NCI-H774 (cell line): ENCODE data around the gene SH3PXD2A.
"Not testable (repeated sequence)": the region's sequence is repeated elsewhere in the genome, so short reads cannot be mapped to it uniquely, and the experiment has no call there.

Experiments
- DNase-seq: peaks from one replicate; lab custom pipeline; 2025; lab: John Stamatoyannopoulos, UW

The SH3PXD2A gene

GRCh38 chr10:103765168-103765567 lies 90.2 kb downstream of the SH3PXD2A start:
- no peak for DNase-seq

GRCh38 chr10:103764296-103765088 lies 90.9 kb downstream of the SH3PXD2A start:
- DNase-seq, result no peak

- DNase-seq, result no peak
Observed at GRCh38 chr10:103763374-103764202, 91.8 kb downstream of the SH3PXD2A start.

- no peak for DNase-seq
Observed at GRCh38 chr10:103762916-103763315, 92.5 kb downstream of the SH3PXD2A start.

GRCh38 chr10:103762162-103762561 lies 93.2 kb downstream of the SH3PXD2A start:
- no peak for DNase-seq

GRCh38 chr10:103761075-103761920 lies 94.1 kb downstream of the SH3PXD2A start:
- DNase-seq, result peak; percentile 17

- DNase-seq, result not testable (repeated sequence)
Observed at GRCh38 chr10:103760233-103760632, 95.1 kb downstream of the SH3PXD2A start.

- no peak for DNase-seq
Observed at GRCh38 chr10:103759100-103759781, 96.1 kb downstream of the SH3PXD2A start.

- no peak for DNase-seq
Observed at GRCh38 chr10:103758294-103758681, 97.1 kb downstream of the SH3PXD2A start.

GRCh38 chr10:103757531-103758293 lies 97.7 kb downstream of the SH3PXD2A start:
- DNase-seq, result no peak

- DNase-seq, result no peak
Observed at GRCh38 chr10:103756277-103756869, 99.0 kb downstream of the SH3PXD2A start.

GRCh38 chr10:103752680-103753248 lies 102.6 kb downstream of the SH3PXD2A start:
- DNase-seq, result no peak

GRCh38 chr10:103751667-103752290 lies 103.6 kb downstream of the SH3PXD2A start:
- no peak for DNase-seq

GRCh38 chr10:103750836-103751235 lies 104.5 kb downstream of the SH3PXD2A start:
- DNase-seq, result no peak

GRCh38 chr10:103749779-103750178 lies 105.6 kb downstream of the SH3PXD2A start:
- no peak for DNase-seq

- DNase-seq, result no peak
Observed at GRCh38 chr10:103748020-103748419, 107.4 kb downstream of the SH3PXD2A start.

- DNase-seq, result no peak
Observed at GRCh38 chr10:103747193-103747865, 108.0 kb downstream of the SH3PXD2A start.

GRCh38 chr10:103746598-103746997 lies 108.8 kb downstream of the SH3PXD2A start:
- DNase-seq, result no peak
